ENCODE data around the gene CTIF.

DNA sequence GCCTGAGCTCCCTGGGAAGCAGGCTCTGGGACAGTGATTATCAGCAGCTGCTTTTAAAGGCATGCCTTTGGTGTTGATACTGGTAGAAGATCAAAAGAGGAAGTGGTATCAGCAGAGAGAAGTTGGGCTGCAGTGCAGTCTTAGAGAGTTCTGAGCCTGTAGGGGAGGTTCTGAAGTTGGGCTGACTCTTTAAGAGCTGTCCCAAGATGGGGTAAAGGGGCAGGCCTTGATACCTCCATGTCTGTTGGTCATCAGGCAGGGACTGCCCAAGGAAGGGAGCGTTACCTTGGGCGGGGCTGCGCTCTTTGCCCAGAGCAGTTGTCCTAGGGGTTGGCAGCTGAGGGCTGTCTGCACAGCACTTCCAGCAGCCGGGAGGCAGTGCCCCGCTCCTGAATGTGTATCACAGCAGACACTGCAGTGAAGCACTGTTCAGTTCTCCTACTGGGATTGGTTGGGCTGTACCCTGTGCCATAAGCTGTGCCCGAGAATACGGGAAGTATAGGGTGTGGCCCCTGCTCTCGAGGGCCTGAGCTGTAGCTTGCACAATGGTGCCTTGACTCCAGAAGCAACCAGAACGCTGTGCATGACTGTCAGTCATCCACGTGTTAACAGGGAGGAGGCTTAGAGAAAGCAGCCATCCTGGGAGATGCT, 177.0 kb downstream of the CTIF start:
- TF ChIP-seq POLR2AphosphoS5 (IDR thresholded peaks at IDR 0.05; ENCODE audit: borderline replicate concordance, low read depth, low read length) (no peak), EZH2 (IDR thresholded peaks at IDR 0.05) (no peak), FOXP2 (optimal IDR thresholded peaks at IDR 0.05; ENCODE audit: control extremely low read depth, extremely low read length, insufficient read depth) (no peak)
